Skeletal muscle satellite cell (primary cell): ENCODE measurements around the gene IHH.

ENCODE experiments used
- H3K27me3 ChIP-seq: 2 replicates; pipeline ENCODE4 v1.7.0; 2013; ENCODE audit warnings: low read length; ENCODE audit not compliant: control insufficient read depth, insufficient read depth
- H3K36me3 ChIP-seq: 2 replicates; pipeline ENCODE4 v1.7.0; 2013; ENCODE audit warnings: mild to moderate bottlenecking, control low read depth, low read length; ENCODE audit not compliant: insufficient read depth
- H3K4me1 ChIP-seq: 2 replicates; pipeline ENCODE4 v1.7.0; 2013; ENCODE audit warnings: low read length; ENCODE audit not compliant: control insufficient read depth, insufficient read depth
- H3K4me2 ChIP-seq: 2 replicates; pipeline ENCODE4 v1.7.0; 2013; ENCODE audit warnings: mild to moderate bottlenecking, low read length
- H3K4me3 ChIP-seq: 2 replicates; pipeline ENCODE4 v1.7.0; 2013; ENCODE audit warnings: low read length
- H3K9ac ChIP-seq: 2 replicates; pipeline ENCODE4 v1.7.0; 2013; ENCODE audit warnings: mild to moderate bottlenecking, low read depth, low read length, moderate library complexity
- H3K9me3 ChIP-seq: replicated peaks from 2 replicates; pipeline ENCODE4 v1.7.0; 2013; ENCODE audit warnings: mild to moderate bottlenecking, control low read depth, low read length

The IHH gene

GRCh38 chr2:219072741-219073250, 12.1 kb upstream of the IHH start:
- no peak overlapping the region for H3K9ac ChIP-seq
- H3K4me3 ChIP-seq, result no peak overlapping the region
- H3K36me3 ChIP-seq, result peaks cover 15% of the 10 kb centered on the region
- H3K27me3 ChIP-seq, result no peaks in the 10 kb centered on the region
- no peaks in the 10 kb centered on the region for H3K9me3 ChIP-seq
- H3K4me2 ChIP-seq, result no peak overlapping the region
- H3K4me1 ChIP-seq, result peaks cover 7% of the 10 kb centered on the region

- Histone ChIP-seq H3K4me3 (no peak overlapping the region), H3K36me3 (peaks cover 8% of the 10 kb centered on the region), H3K27me3 (no peaks in the 10 kb centered on the region), H3K9me3 (no peaks in the 10 kb centered on the region), H3K4me1 (peaks cover 7% of the 10 kb centered on the region), H3K9ac (no peak overlapping the region), H3K4me2 (no peak overlapping the region)
These were observed 10.6 kb upstream of the IHH start for GRCh38 chr2:219071131-219071816.

GRCh38 chr2:219065484-219065883, 4.8 kb upstream of the IHH start:
- Histone ChIP-seq H3K4me1 (no peaks in the 10 kb centered on the region), H3K4me3 (no peak overlapping the region), H3K9me3 (no peaks in the 10 kb centered on the region), H3K36me3 (no peaks in the 10 kb centered on the region), H3K27me3 (peaks cover 22% of the 10 kb centered on the region), H3K9ac (no peak overlapping the region), H3K4me2 (no peak overlapping the region)

GRCh38 chr2:219062081-219062480, 1.4 kb upstream of the IHH start:
- Histone ChIP-seq H3K4me3 (no peak overlapping the region), H3K9ac (no peak overlapping the region), H3K4me2 (no peak overlapping the region), H3K4me1 (peaks cover 26% of the 10 kb centered on the region), H3K9me3 (no peaks in the 10 kb centered on the region), H3K27me3 (peaks cover 54% of the 10 kb centered on the region), H3K36me3 (no peaks in the 10 kb centered on the region)

- Histone ChIP-seq H3K9me3 (no peaks in the 10 kb centered on the region), H3K4me1 (peaks cover 26% of the 10 kb centered on the region), H3K4me2 (peak overlapping the region; percentile 28), H3K36me3 (no peaks in the 10 kb centered on the region), H3K9ac (no peak overlapping the region), H3K4me3 (no peak overlapping the region), H3K27me3 (peaks cover 75% of the 10 kb centered on the region)
These were observed 717 bp downstream of the IHH start for GRCh38 chr2:219059725-219060682.

- peaks cover 81% of the 10 kb centered on the region for H3K27me3 ChIP-seq
- no peak overlapping the region for H3K4me3 ChIP-seq
- H3K9me3 ChIP-seq, result no peaks in the 10 kb centered on the region
- H3K9ac ChIP-seq, result no peak overlapping the region
- H3K4me1 ChIP-seq, result peaks cover 26% of the 10 kb centered on the region
- H3K36me3 ChIP-seq, result no peaks in the 10 kb centered on the region
- H3K4me2 ChIP-seq, result peak overlapping the region; percentile 28
These were observed 1.4 kb downstream of the IHH start for GRCh38 chr2:219059375-219059724.

GRCh38 chr2:219058541-219059374, 2.0 kb downstream of the IHH start:
- Histone ChIP-seq H3K4me2 (peak overlapping the region; percentile 74), H3K4me3 (no peak overlapping the region), H3K36me3 (no peaks in the 10 kb centered on the region), H3K9me3 (no peaks in the 10 kb centered on the region), H3K27me3 (peaks cover 86% of the 10 kb centered on the region), H3K4me1 (peaks cover 26% of the 10 kb centered on the region), H3K9ac (no peak overlapping the region)

- H3K9ac ChIP-seq, result no peak overlapping the region
- peaks cover 26% of the 10 kb centered on the region for H3K4me1 ChIP-seq
- peaks cover 87% of the 10 kb centered on the region for H3K27me3 ChIP-seq
- no peaks in the 10 kb centered on the region for H3K9me3 ChIP-seq
- H3K4me2 ChIP-seq, result peak overlapping the region; percentile 74
- no peaks in the 10 kb centered on the region for H3K36me3 ChIP-seq
- H3K4me3 ChIP-seq, result peak overlapping the region; percentile 41
These were observed 2.8 kb downstream of the IHH start for GRCh38 chr2:219057709-219058540.

- Histone ChIP-seq H3K4me1 (peaks cover 26% of the 10 kb centered on the region), H3K36me3 (no peaks in the 10 kb centered on the region), H3K4me3 (no peak overlapping the region), H3K27me3 (peaks cover 88% of the 10 kb centered on the region), H3K9me3 (no peaks in the 10 kb centered on the region), H3K4me2 (peak overlapping the region; percentile 74), H3K9ac (no peak overlapping the region)
These were observed 3.6 kb downstream of the IHH start for GRCh38 chr2:219056896-219057708.
